NCI-H2227 treated with DMSO at 0.1 percent for 48 hours (cell line): ENCODE data around the gene PLA2R1.
A peak's percentile ranks its signal among the peaks of the same experiment; 100 is the strongest.

ENCODE experiments used
- DNase-seq: peaks from one replicate; lab custom pipeline; 2025; lab: John Stamatoyannopoulos, UW

PLA2R1 gene

GRCh38 chr2:160062292-160063005 is at the start of gene PLA2R1:
Gene PLA2R1, minus strand, starts transcription at chr2:160062615. Its CDS starts 212 bp downstream, at chr2:160062403.
- peak; percentile 51 for DNase-seq

GRCh38 chr2:160110674-160111239 is 48.3 kb upstream of the PLA2R1 start:
- no peak for DNase-seq

- peak; percentile 16 for DNase-seq
These were observed 47.7 kb upstream of the PLA2R1 start for GRCh38 chr2:160109939-160110673.

- DNase-seq = no peak
These were observed 46.8 kb upstream of the PLA2R1 start for GRCh38 chr2:160109243-160109642.

- no peak for DNase-seq
These were observed 46.2 kb upstream of the PLA2R1 start for GRCh38 chr2:160108646-160109045.

GRCh38 chr2:160105366-160105765 is 43.0 kb upstream of the PLA2R1 start:
- DNase-seq = no peak

- DNase-seq = no peak
These were observed 41.7 kb upstream of the PLA2R1 start for GRCh38 chr2:160104115-160104514.

- DNase-seq = no peak
These were observed 34.9 kb upstream of the PLA2R1 start for GRCh38 chr2:160097326-160097725.

GRCh38 chr2:160096409-160096808 is 34.0 kb upstream of the PLA2R1 start:
- DNase-seq = no peak

- no peak for DNase-seq
These were observed 30.0 kb upstream of the PLA2R1 start for GRCh38 chr2:160092445-160092844.

- no peak for DNase-seq
These were observed 29.0 kb upstream of the PLA2R1 start for GRCh38 chr2:160091381-160091780.

GRCh38 chr2:160087854-160088745 is 25.7 kb upstream of the PLA2R1 start:
- no peak for DNase-seq

- DNase-seq = no peak
These were observed 23.2 kb upstream of the PLA2R1 start for GRCh38 chr2:160085662-160086061.

GRCh38 chr2:160077912-160078810 is 15.7 kb upstream of the PLA2R1 start:
- DNase-seq = no peak

- DNase-seq = peak; percentile 53
These were observed 14.5 kb upstream of the PLA2R1 start for GRCh38 chr2:160076914-160077313.

- no peak for DNase-seq
These were observed 13.8 kb upstream of the PLA2R1 start for GRCh38 chr2:160076241-160076640.

- no peak for DNase-seq
These were observed 12.8 kb upstream of the PLA2R1 start for GRCh38 chr2:160075171-160075570.

GRCh38 chr2:160073284-160073888 is 11.0 kb upstream of the PLA2R1 start:
- DNase-seq = no peak

GRCh38 chr2:160068906-160069305 is 6.5 kb upstream of the PLA2R1 start:
- DNase-seq = no peak

- no peak for DNase-seq
These were observed 2.5 kb upstream of the PLA2R1 start for GRCh38 chr2:160064916-160065315.
